Prostate gland (tissue), 2 donors: ENCODE data around the gene RPL21.

Experiments
- CTCF ChIP-seq, 4 experiments: fragments of 200-600 bp in 2 of 4; fragments of 450-650 bp in 2 of 4; sonication (generic) in 2 of 4; IDR thresholded peaks; 1 replicate in 3 of 4; 2 replicates in 1 of 4; pipeline ENCODE4 v1.5.1; 2016 to 2019; ENCODE audit warnings: antibody characterized with exemption in 4 of 4, mild to moderate bottlenecking in 2 of 4, moderate library complexity in 2 of 4
- POLR2A ChIP-seq: fragments of 450-650 bp; IDR thresholded peaks from one replicate; pipeline ENCODE4 v1.6.1; 2016; ENCODE audit warnings: antibody characterized with exemption, mild to moderate bottlenecking
- POLR2AphosphoS5 ChIP-seq: sonication (generic); formaldehyde crosslinking; IDR thresholded peaks from one replicate; pipeline ENCODE4 v1.6.1; 2017; ENCODE audit warnings: antibody characterized with exemption

GRCh38 chr13:27228131-27228530 lies 23.2 kb upstream of the RPL21 start:
- TF ChIP-seq CTCF (IDR thresholded peaks at IDR 0.05) (no peak), POLR2A (no peak), POLR2AphosphoS5 (no peak)
